SK-N-MC (cell line): Measurements from ENCODE around the gene PIF1.

Source experiments
- EZH2 ChIP-seq: fragments of 200-600 bp; sonication (generic); IDR thresholded peaks from one replicate; pipeline ENCODE4 v1.6.1; 2017; ENCODE audit warnings: antibody characterized with exemption
- POLR2AphosphoS5 ChIP-seq: IDR thresholded peaks from 2 replicates; pipeline ENCODE4 v1.6.1; 2012; ENCODE audit warnings: mild to moderate bottlenecking, low read depth, low read length, borderline replicate concordance

GRCh38 chr15:64870353-64870752, 44.9 kb upstream of the PIF1 start:
- TF ChIP-seq EZH2 (no peak), POLR2AphosphoS5 (no peak)
